Loucy (cell line): ENCODE measurements around the gene MLLT10.

Experiments used
- EZH2phosphoT487 ChIP-seq: fragments of 200-600 bp; IDR thresholded peaks from 2 replicates; pipeline ENCODE4 v1.6.1; 2018; ENCODE audit warnings: antibody characterized with exemption, mild to moderate bottlenecking, moderate library complexity, borderline replicate concordance
- TF ChIP-seq, protein P1 (sequence below): fragments of 200-600 bp; sonication (generic); conservative IDR thresholded peaks from 2 replicates; pipeline ENCODE4 v1.5.1; 2014; ENCODE audit warnings: mild to moderate bottlenecking, antibody characterized with exemption, low read length

DNA sequence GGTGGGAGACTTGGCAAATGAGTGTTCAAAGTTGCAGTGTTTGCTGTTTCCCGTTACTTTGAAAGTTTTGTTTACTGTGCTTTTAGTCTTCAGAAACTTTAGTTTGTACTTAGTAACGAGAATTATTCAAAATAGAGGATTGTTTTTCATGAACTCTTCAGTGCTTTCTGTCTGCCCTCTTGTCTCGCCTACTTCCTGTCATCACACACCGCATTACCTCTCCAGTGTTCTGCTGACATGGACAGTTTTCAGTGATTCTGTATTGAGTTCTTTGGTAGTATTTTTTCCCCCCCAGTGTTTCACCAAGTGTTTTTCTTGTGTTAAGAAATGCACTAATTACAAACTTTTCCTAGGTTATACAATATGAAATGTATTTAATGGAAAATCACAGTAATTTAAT lies 207.0 kb downstream of the MLLT10 start:
- TF ChIP-seq, protein P1, sequence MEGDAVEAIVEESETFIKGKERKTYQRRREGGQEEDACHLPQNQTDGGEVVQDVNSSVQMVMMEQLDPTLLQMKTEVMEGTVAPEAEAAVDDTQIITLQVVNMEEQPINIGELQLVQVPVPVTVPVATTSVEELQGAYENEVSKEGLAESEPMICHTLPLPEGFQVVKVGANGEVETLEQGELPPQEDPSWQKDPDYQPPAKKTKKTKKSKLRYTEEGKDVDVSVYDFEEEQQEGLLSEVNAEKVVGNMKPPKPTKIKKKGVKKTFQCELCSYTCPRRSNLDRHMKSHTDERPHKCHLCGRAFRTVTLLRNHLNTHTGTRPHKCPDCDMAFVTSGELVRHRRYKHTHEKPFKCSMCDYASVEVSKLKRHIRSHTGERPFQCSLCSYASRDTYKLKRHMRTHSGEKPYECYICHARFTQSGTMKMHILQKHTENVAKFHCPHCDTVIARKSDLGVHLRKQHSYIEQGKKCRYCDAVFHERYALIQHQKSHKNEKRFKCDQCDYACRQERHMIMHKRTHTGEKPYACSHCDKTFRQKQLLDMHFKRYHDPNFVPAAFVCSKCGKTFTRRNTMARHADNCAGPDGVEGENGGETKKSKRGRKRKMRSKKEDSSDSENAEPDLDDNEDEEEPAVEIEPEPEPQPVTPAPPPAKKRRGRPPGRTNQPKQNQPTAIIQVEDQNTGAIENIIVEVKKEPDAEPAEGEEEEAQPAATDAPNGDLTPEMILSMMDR, result no peak
- no peak for TF ChIP-seq EZH2phosphoT487
